ENCODE results near the gene NTM.

The NTM gene

GRCh38 chr11:131656839-131657211 lies 286.4 kb downstream of the NTM start:
- DNase-seq: no peak

GRCh38 chr11:131658414-131658813 lies 288.0 kb downstream of the NTM start:
- no peak for DNase-seq

GRCh38 chr11:131658952-131659351 lies 288.5 kb downstream of the NTM start:
- no peak for DNase-seq

- DNase-seq: no peak
These were observed 289.5 kb downstream of the NTM start for GRCh38 chr11:131659931-131660330.

- DNase-seq: no peak
These were observed 290.7 kb downstream of the NTM start for GRCh38 chr11:131661132-131661531.

GRCh38 chr11:131662317-131662972 lies 292.0 kb downstream of the NTM start:
- no peak for DNase-seq

- DNase-seq: no peak
These were observed 292.6 kb downstream of the NTM start for GRCh38 chr11:131662993-131663392.

- no peak for DNase-seq
These were observed 293.2 kb downstream of the NTM start for GRCh38 chr11:131663405-131664200.

GRCh38 chr11:131664293-131664692 lies 293.9 kb downstream of the NTM start:
- no peak for DNase-seq

GRCh38 chr11:131664816-131665215 lies 294.4 kb downstream of the NTM start:
- DNase-seq: no peak

GRCh38 chr11:131665344-131665968 lies 295.0 kb downstream of the NTM start:
- no peak for DNase-seq

GRCh38 chr11:131666006-131666405 lies 295.6 kb downstream of the NTM start:
- DNase-seq: no peak

- no peak for DNase-seq
These were observed 296.2 kb downstream of the NTM start for GRCh38 chr11:131666617-131667016.

GRCh38 chr11:131667566-131667965 lies 297.2 kb downstream of the NTM start:
- DNase-seq: no peak

- peak in 1 of 2 experiments; percentile 4 for DNase-seq
These were observed 298.3 kb downstream of the NTM start for GRCh38 chr11:131668500-131669400.

- DNase-seq: no peak
These were observed 299.0 kb downstream of the NTM start for GRCh38 chr11:131669401-131669780.

GRCh38 chr11:131670876-131671275 lies 300.5 kb downstream of the NTM start:
- no peak for DNase-seq

GRCh38 chr11:131671320-131671719 lies 300.9 kb downstream of the NTM start:
- DNase-seq: no peak

GRCh38 chr11:131671734-131672133 lies 301.3 kb downstream of the NTM start:
- no peak for DNase-seq

- DNase-seq: no peak
These were observed 301.8 kb downstream of the NTM start for GRCh38 chr11:131672191-131672590.

GRCh38 chr11:131674051-131674755 lies 303.8 kb downstream of the NTM start:
- peak; percentile 3 to 6 for DNase-seq

- no peak for DNase-seq
These were observed 304.9 kb downstream of the NTM start for GRCh38 chr11:131675121-131675888.
